ENCODE data around the gene MARCOL.

The MARCOL gene

GRCh38 chr5:148238418-148238794, at the start of gene MARCOL:
Gene MARCOL, plus strand, starts transcription at chr5:148238525. Its CDS starts 73 bp downstream, at chr5:148238598.
- no peak for DNase-seq

DNA sequence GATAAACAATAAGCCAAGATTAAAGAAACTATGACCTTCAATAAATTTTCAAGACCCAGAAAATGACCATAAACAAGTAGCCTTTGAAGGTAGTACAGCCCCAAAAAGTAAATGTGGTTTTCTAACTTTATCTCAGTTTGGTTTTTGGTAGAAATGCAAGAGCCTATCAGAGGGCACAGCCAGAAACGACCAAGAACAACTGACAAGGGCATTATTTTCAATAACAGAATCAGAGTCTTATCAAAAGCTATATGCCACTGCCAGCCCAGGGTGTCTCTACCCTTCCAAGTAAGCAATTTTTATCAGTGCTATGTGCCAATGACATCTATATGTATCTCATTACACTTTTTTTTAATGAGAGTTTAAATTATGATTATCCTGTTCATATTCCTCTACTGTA, 47.3 kb upstream of the MARCOL start:
- DNase-seq: no peak

GRCh38 chr5:148193202-148193601, 45.1 kb upstream of the MARCOL start:
- no peak for DNase-seq

GRCh38 chr5:148201151-148201550, 37.2 kb upstream of the MARCOL start:
- no peak for DNase-seq

DNA sequence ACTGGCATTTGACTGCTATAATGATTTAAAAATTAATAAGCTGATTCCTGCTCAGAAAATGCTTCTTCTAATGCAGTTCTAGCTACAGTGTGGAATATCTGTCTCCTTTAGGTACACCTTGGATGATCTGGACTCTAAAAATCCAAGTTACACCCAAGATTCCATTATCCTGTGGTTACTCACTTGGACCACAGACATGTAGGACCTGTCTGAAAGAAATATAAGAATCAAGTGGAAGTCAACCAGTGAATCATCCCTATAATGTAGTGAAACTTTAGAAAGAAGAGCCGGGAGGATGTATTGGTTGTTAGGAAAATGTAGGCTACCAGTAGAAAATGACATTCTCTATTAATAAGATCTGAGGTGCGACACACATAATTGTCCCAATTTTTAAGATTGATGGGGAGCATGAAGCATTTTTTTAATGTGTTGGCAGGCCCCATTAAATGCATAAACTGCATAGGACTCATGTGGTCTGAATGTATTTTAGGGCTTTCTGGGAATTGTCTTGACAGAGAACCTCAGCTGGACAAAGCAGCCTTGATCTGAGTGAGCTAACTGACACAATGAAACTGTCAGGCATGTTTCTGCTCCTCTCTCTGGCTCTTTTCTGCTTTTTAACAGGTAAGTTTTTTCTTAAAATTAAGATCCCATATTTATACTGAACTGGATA, 35.7 kb upstream of the MARCOL start, which contains the start of gene SPINK6:
Gene SPINK6 (plus strand): TSS at position 512 of the 673 bp plus-strand sequence. CDS start 55 bp downstream, at position 567.
- no peak for DNase-seq

GRCh38 chr5:148205044-148205806, 33.1 kb upstream of the MARCOL start:
- DNase-seq: no peak

GRCh38 chr5:148205865-148206264, 32.5 kb upstream of the MARCOL start:
- no peak for DNase-seq

GRCh38 chr5:148206620-148207019, 31.7 kb upstream of the MARCOL start:
- DNase-seq: no peak

DNA sequence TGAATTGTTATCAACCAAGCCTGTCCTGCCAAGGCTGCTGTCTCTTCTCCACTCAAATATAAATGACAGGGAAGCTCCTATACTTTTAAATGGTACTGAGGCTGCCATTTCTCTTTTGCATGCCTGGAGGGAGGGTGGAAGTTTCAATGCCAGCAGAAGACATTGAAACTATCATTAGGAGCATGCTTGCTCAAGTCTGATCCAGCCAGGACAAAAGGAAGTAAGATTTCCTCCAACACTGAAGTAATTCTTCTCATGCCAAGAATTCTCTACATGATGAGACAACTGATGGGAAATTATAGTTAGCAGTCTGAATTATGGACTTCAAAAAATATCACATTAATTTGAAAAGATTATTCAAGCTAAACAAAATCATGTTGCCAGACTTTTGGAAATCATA, 30.1 kb upstream of the MARCOL start:
- no peak for DNase-seq

GRCh38 chr5:148209151-148209770, 29.1 kb upstream of the MARCOL start:
- no peak for DNase-seq

DNA sequence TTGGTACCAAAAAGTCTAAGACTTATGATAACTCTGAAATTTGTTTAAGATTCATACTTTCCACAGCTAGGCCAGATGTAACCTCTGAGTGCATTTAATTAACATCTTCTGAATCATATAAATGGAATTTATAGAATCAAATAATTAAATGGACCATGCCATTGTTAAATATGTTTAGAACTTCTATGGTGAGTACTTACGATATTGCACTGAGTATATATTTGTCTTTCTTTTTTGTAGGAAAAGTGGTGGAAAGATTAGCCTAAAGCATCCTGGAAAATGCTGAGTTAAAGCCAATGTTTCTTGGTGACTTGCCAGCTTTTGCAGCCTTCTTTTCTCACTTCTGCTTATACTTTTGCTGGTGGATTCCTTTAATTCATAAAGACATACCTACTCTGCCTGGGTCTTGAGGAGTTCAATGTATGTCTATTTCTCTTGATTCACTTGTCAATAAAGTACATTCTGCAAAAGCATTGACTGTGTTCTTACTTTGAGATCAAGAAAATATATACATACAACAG, 23.6 kb upstream of the MARCOL start:
- no peak for DNase-seq

DNA sequence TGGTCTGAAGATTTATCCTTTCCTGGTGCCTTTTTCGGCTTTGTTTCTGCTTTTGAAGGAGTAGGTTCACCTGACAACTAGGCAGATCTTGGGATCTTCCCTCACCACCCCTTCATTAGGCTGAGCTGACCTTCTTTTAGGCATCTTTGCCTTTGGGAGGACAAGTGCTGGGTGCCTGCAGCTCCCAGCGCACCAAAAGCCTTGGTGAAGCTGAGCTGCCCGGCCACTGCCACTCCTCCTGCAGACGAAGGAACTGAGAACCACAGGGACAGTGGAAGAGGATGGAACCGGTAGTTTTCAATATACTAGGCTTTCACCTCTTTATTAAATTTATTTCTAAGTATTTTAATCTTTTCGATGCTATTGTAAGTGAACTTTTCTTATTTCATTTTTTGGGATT, 16.8 kb upstream of the MARCOL start:
- no peak for DNase-seq

DNA sequence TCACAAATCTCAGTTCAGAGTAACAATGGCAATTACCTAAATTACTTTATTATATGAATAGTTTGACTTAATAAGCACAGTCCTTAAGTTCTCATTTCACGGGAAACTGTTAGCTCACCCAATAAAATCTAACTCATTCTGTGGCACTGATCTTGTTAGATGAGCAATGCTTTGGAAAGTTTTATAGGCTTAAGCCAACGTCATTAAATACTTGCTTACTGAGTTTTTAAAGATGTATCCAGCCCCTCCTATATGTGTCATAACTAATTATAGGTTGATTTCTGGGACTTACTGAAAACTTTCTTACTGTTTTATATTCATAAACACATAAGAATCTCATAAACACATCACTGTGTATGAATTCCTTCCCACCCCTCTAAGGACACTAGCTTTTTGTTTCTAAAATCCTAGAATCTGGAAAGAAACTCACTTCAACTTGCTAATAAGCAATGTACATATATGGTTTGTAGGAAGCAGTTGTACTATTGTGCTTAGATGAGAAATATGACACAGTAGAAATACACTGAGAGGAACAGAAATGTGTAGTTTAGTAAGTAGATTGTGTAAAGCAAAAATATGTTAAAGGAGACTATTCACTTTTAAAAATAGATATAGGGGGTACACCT, 14.1 kb upstream of the MARCOL start:
- no peak for DNase-seq

- no peak for DNase-seq
Measured at GRCh38 chr5:148228392-148228984, 9.8 kb upstream of the MARCOL start.

- no peak for DNase-seq
Measured at GRCh38 chr5:148229840-148230239, 8.5 kb upstream of the MARCOL start.

DNA sequence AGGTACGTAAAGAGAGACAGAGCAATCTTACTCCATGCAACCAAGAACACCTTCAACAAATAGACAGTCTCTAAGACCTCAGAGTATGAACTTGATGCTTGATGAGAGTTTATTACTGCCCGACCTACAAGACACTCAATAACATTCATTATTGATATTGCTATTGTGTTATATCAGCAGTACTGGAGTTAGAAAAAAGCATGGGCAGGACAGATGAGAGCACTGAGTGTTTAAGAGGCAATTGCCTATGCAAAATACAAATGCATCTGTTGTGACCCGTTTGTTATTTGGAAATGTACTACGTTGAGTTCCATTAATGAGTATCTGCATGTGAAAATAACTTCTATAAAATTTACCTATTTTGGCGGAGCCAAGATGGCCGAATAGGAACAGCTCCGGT, 8.1 kb upstream of the MARCOL start:
- no peak for DNase-seq

GRCh38 chr5:148237785-148238417, 424 bp upstream of the MARCOL start:
- no peak for DNase-seq

DNA sequence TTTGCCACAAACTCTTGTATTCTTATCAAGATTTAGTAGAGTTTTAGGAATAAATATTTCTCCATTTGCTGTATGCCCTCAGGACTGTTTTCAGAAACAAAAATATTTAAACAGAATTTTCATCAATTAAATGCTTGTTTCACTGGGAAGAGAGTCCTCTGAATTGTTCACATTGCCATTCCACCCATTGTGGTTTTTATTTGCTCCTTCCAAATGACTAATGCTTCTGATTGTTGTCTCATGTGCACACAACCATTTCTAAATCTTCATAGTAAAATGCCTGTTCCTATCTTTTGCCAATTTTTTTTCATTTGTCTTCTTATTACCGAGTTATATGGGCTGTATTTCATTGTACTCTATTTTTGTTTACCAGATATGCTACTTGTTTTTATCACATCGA, 10.6 kb downstream of the MARCOL start:
- DNase-seq: no peak

GRCh38 chr5:148255456-148255855, 17.1 kb downstream of the MARCOL start:
- no peak for DNase-seq

- DNase-seq: no peak
Measured at GRCh38 chr5:148259288-148259687, 21.0 kb downstream of the MARCOL start.

DNA sequence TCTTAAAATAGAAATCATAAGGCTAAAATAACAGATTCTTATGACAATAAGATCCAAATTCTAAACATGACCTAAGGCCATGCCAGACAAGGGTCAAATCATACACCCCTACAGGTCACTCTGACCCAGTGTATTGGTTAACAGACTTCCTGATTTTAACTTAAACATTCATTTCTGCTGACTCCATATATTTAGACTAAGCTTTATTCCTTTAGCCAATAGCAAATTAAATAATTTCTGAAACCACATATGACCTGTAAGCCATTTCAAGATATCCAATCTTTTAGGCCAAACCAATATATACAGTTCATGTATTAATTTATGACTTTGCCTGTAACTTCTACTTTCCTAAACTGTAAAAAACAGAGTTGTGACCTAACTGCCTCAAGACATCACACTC, 22.9 kb downstream of the MARCOL start:
- no peak for DNase-seq

DNA sequence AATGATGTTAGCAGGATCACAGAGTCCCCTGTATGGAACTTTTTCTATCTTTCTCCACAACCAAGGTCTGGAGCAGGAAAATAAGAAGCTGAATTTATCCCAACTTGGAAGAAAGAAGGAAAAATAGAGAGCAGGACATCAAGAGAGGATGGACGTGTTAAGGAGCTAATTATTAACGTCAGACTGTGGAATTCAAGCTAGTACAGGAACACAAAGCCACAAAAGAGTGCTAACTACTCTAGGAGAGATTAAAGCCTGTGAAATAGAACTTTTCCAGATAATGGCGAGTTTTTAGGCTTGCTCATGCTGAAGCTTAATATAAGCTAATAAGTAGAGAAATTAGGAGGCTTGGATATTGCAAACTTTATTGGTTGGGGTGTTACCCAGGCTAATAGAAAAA, 29.6 kb downstream of the MARCOL start:
- DNase-seq: no peak

All from HCEC 1CT (cell line).